Activated naive CD4-positive, alpha-beta T cell treated with anti-CD3 and anti-CD28 coated beads, Interleukin-2, amount 50 U/mL, for 24 hours (primary cell): ENCODE measurements around the gene ALPK3.

Source experiments
- H3K27ac Mint-ChIP-seq: one replicate; pipeline ENCODE4 v1.8.0; 2021; ENCODE audit warnings: mild to moderate bottlenecking, mixed read lengths
- H3K27me3 Mint-ChIP-seq: one replicate; pipeline ENCODE4 v1.8.0; 2021; ENCODE audit warnings: mixed read lengths
- H3K36me3 Mint-ChIP-seq: one replicate; pipeline ENCODE4 v1.8.0; 2021; ENCODE audit warnings: mixed read lengths
- H3K4me1 Mint-ChIP-seq: one replicate; pipeline ENCODE4 v1.8.0; 2021; ENCODE audit warnings: mixed read lengths
- H3K4me3 Mint-ChIP-seq: one replicate; pipeline ENCODE4 v1.8.0; 2021; ENCODE audit warnings: mild to moderate bottlenecking, mixed read lengths
- H3K9me3 Mint-ChIP-seq: one replicate; pipeline ENCODE4 v1.8.0; 2021; ENCODE audit warnings: mixed read lengths

ALPK3 gene

DNA sequence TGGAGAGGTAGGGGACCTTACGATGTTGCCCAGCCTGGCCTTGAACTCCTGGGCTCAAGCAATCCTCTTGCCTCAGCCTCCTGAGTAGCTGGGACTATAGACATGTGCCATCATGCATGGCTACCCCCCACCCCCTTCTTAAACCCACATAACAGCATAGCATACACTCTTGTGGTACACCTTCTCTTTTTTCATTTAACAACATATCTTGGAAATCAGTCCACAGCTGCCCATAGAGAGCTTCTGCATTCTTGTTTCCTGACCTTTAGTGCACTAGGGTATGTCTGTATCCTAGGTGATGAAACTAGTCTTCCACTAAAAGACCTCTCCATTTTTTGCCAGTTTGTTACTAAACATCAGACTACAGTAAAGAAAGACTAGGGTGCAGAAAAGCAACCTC lies 100.3 kb downstream of the ALPK3 start:
- H3K9me3 Mint-ChIP-seq = no peaks in the 10 kb centered on the region
- H3K27me3 Mint-ChIP-seq = no peaks in the 10 kb centered on the region
- no peak overlapping the region for H3K27ac Mint-ChIP-seq

DNA sequence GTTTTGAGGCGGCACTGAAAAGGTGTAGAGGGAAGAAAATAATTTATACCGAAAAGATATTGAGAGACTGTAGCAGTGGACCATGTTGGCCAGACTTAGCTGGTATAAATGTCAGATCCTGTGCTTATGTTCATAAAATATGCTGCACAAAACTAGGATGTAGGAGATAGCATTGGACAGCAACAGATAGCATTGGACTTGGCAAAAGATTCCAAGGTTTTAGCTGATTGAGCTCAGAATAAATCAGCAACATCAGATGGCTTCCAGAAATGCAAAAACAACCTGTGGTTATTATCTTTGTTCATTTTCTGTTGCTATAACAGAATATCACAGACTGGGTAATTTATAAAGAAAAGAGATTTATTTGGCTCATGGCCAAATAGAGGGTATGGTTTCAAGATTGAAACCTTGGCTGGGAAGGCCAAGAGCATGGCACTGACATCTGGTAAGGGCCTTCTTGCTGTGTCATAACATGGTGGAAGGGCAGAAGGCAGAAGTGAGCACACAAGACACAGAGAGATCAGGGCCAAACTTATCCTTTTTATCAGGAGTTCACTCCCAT lies 102.0 kb downstream of the ALPK3 start:
- no peaks in the 10 kb centered on the region for H3K4me1 Mint-ChIP-seq
- no peaks in the 10 kb centered on the region for H3K36me3 Mint-ChIP-seq
- H3K27ac Mint-ChIP-seq = no peak overlapping the region
- no peak overlapping the region for H3K4me3 Mint-ChIP-seq
- H3K27me3 Mint-ChIP-seq = no peaks in the 10 kb centered on the region
- no peaks in the 10 kb centered on the region for H3K9me3 Mint-ChIP-seq

More for the DNA sequence above, 100.3 kb downstream of the ALPK3 start:
- Mint-ChIP-seq H3K4me3 (no peak overlapping the region), H3K4me1 (no peaks in the 10 kb centered on the region), H3K36me3 (no peaks in the 10 kb centered on the region)

DNA sequence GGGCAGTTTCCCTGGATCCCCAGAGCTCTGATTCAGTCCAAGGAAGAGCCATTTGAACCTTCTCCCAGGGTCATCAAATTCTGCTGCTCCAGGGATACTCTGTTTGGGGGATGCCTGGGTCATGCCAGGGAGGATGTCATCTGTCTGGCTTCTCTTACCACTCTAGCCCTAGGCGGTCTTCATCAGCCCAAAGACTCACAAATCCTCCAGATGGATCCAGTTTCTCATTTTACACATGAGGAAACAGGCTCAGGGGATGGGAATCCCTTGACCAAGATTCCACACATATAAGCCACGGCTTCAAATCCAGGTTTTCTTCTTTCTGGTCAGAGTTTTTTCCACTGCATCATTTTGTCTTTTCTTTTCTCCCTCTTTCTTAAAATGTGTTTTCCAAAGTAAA lies 104.0 kb downstream of the ALPK3 start:
- H3K36me3 Mint-ChIP-seq = no peaks in the 10 kb centered on the region
- H3K27me3 Mint-ChIP-seq = no peaks in the 10 kb centered on the region
- H3K4me1 Mint-ChIP-seq = no peaks in the 10 kb centered on the region
- H3K27ac Mint-ChIP-seq = no peak overlapping the region
- no peaks in the 10 kb centered on the region for H3K9me3 Mint-ChIP-seq
- no peak overlapping the region for H3K4me3 Mint-ChIP-seq

- Mint-ChIP-seq H3K27me3 (no peaks in the 10 kb centered on the region), H3K9me3 (no peaks in the 10 kb centered on the region), H3K4me1 (no peaks in the 10 kb centered on the region), H3K36me3 (no peaks in the 10 kb centered on the region), H3K27ac (no peak overlapping the region), H3K4me3 (no peak overlapping the region)
Measured at GRCh38 chr15:84922530-84922929, 105.4 kb downstream of the ALPK3 start.
